GM18951 (cell line): ENCODE measurements around the gene HMGXB3.

ENCODE experiments used
- POLR2A ChIP-seq: IDR thresholded peaks from 4 replicates; pipeline ENCODE4 v1.6.1; 2011; ENCODE audit warnings: mild to moderate bottlenecking; ENCODE audit not compliant: insufficient read length, insufficient read depth; ENCODE audit errors: extremely low read depth
- in situ Hi-C: fragments of 300-500 bp; cut with MboI; formaldehyde crosslinking; loops from one replicate; pipeline ENCODE4 v1.12.0; 2022; ENCODE audit warnings: low sequenced_read_pairs, mixed read lengths, inconsistent platforms; ENCODE audit not compliant: unreplicated experiment

The HMGXB3 gene

DNA sequence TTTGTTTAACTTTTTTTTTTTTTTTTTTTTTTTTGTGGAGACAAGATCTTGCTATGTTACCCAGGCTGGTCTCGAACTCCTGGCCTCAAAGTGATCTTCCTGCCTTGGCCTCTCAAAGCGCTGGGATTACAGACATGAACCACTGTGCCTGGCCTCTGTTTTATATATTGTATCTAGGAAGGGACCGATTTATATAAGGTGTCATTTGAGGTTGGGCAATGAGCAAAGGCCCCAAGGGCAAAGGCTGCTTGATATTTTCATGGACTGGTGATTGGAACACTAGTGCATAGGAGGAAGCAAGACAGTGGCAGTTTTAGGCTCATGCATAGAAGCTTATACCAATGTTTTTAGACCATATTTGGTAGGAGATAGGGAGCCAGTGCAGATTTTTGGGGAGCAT is 36.8 kb upstream of the HMGXB3 start:
- no peak for TF ChIP-seq POLR2A
- in situ Hi-C loops = no loop called here

DNA sequence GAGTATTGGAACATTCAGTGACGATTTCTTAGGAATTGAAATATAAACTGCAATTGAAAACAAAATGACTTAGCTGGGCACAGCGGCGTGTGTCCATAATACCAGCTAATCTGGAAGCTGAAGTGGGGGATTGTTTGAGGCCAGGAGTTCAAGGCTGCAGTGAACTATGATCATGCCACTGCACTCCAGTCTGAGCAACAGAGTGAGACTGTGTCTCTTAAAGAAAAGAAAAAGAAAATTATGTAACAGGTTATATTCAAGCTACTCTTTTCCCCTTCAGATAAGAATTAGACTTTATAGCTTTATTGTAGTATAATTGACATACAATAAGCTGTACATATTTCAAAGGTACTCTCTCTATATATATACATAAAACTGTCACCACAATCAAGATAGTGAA is 33.6 kb upstream of the HMGXB3 start:
- in situ Hi-C loops = no loop called here
- no peak for TF ChIP-seq POLR2A

DNA sequence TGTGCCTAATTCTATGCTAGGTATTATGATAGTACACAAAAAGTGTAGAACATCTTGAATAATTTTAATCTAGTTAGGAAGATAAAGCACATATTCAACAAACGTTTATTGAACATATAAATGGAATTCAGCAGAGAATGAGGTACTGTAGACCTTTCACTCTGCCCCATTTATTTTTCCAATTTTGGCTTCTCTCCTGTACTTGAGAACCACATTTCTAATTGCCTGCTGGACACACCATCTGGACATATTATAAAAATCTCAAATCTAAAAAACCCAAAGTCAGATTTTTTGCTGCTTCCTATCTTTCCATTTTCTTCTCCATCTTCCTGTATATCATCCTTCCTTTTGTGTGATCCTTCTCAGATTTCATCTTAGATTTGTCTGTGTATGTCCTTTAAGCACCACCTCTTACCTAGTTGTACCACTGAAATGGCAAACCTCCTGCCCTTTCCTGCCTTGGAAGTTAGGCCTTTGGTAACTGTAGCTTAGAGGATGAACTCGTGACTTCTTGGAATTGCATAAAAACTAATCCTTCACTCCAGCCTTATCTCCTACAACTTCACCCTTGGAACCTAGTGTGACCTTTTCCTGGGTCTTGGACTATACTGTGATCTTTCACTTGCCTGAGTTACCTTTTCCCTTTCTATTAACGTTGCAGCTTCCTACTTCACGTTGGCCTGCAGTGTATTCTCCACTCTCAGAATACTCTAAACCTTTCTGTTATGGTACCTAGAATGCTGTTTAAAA is 31.2 kb upstream of the HMGXB3 start:
- no peak for TF ChIP-seq POLR2A
- in situ Hi-C loops = no loop called here

DNA sequence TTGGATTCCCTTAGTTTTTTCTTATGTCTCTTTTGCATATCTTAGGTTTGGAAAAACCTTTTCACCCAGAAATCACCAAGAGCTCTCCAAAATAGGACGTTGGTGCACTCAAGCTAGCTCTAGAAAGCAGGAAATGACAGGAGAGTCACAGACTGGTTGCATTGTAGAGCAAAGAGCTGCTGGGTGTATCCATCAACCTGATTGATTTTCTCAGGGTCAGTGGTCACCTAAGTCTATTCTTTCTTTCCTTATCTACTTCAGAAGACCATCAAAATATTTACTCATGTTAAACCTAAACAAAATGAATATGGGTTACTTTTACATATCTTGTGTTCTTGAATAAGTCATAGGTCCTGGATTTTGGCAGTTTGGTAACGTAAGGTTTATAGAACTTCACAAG is 25.1 kb upstream of the HMGXB3 start:
- no peak for TF ChIP-seq POLR2A
- in situ Hi-C loops = loop anchor here (10.0 kb wide), 1 partner anchor 141 kb away; no protein-coding TSS in a partner anchor

DNA sequence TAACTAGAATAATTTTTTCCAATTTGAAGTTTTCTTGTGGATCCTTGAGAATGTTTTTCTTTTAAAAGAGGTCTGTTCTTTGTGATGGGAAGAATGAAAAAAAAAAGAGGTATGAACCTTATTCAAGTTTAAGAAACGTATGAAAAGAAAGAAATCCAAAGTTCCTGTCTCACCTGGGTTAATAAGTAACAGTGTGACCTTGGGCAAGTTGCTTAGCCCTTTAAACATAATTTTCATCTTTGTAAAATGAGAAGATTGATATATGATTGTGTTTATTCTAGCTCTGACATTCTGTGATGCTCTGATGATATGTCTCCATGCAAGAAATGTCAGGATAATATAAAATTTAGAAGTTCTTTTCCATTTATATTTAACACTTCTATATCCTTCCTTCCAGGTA is 20.6 kb upstream of the HMGXB3 start:
- in situ Hi-C loops = loop anchor here (10.0 kb wide), 1 partner anchor 145 kb away; no protein-coding TSS in a partner anchor
- no peak for TF ChIP-seq POLR2A

DNA sequence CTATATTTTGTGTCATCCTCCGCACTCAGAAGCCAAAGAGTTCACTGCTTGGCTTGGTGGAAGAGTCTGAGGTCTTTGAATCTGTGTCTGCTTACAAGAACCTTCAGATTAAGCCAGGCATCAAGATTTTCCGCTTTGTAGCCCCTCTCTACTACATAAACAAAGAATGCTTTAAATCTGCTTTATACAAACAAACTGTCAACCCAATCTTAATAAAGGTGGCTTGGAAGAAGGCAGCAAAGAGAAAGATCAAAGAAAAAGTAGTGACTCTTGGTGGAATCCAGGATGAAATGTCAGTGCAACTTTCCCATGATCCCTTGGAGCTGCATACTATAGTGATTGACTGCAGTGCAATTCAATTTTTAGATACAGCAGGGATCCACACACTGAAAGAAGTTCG is 19.3 kb upstream of the HMGXB3 start:
- in situ Hi-C loops = no loop called here
- no peak for TF ChIP-seq POLR2A

DNA sequence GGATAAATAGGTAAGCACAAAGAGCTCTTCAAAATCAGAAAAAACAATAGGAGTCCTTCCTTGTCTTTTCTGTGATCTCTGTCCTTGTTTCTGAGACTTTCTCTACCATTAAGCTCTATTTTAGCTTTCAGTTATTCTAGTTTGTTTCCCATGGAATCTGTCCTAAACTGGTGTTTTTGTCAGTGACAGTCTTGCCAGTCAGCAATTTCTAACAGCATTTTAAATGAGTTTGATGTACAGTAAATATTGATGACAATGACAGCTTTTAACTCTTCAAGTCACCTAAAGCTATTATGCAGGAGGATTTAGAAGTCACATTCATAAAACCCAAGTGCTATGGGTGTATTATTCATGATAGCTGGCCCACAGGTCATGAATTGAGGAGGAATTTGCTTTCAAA is 18.0 kb upstream of the HMGXB3 start:
- in situ Hi-C loops = no loop called here
- no peak for TF ChIP-seq POLR2A

DNA sequence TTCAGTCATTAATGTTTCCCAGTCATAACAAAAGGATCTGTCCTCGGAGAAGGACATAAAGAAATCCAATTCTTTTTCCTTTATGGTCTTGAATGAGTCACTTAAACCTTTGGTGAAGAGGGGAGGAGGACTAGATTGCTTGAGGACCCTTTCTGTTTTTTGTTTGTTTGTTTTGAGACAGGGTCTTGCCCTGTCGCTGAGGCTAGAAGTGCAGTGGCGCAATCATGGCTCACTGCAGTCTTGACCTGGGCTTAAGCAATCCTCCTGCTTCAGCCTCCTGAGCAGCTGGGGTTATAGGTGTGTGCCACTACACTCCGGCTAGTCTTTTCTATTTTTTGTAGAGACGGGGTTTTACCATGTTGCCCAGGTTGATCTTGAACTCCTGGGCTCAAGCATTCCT is 12.4 kb upstream of the HMGXB3 start:
- no peak for TF ChIP-seq POLR2A
- in situ Hi-C loops = loop anchor here (5.0 kb wide), 1 partner anchor 351 kb away; no protein-coding TSS in a partner anchor

DNA sequence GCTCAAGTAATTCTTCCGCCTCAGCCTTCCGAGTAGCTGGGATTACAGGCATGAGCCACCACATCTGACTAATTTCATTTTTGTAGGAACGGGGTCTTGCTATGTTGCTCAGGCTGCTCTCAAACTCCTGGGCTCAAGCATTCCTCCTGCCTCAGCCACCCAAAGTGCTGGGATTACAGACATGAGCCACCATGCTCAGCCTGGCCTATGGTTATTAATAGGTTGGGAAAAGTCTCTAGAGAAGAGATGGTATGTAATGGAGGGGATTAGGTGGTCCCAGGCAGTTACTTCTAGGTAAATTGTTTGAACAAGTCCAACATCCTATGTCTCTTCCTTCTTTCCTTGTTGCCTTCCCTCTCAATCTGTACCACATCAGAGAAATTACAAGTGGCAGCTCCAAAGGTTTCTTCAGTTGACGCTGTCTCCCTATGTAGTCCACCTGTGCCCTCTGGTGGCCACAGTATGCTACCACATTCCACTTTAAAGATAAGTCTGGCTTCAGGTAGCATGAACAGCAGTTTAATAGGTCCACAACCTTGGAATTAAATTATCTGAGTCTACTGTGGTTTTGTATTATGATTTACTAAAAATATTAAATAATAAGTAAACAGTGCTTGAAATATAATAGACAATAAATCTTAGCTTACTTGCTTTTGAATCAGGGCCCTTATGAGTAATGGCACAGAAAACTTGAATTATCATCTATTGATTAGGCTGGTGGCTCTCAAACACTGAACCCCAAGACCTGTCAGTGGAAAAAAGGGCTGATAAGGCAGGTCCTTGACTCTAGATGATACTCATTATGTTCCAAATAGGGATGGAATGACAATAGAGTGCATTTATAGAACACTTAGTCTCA is 9.8 kb upstream of the HMGXB3 start:
- in situ Hi-C loops = no loop called here
- no peak for TF ChIP-seq POLR2A

DNA sequence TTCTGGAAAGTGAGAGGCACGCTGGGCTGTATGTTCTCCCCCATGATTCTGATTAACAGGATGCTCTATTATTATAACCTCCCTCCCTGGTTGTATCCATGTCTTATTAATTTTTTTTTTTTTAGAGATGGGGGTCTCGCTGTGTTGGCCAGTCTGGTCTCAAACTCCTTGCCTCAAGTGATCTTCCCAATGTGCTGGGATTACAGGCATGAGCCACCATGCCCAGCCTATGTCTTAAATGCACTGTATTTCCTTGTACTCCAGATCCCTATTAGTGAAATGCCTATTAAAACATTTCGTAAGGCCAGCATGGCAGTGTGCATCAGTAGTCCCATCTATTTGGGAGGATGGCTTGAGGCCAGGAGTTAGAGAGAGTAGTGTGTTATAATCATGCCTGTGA is 7.1 kb upstream of the HMGXB3 start:
- in situ Hi-C loops = no loop called here
- TF ChIP-seq POLR2A = no peak

DNA sequence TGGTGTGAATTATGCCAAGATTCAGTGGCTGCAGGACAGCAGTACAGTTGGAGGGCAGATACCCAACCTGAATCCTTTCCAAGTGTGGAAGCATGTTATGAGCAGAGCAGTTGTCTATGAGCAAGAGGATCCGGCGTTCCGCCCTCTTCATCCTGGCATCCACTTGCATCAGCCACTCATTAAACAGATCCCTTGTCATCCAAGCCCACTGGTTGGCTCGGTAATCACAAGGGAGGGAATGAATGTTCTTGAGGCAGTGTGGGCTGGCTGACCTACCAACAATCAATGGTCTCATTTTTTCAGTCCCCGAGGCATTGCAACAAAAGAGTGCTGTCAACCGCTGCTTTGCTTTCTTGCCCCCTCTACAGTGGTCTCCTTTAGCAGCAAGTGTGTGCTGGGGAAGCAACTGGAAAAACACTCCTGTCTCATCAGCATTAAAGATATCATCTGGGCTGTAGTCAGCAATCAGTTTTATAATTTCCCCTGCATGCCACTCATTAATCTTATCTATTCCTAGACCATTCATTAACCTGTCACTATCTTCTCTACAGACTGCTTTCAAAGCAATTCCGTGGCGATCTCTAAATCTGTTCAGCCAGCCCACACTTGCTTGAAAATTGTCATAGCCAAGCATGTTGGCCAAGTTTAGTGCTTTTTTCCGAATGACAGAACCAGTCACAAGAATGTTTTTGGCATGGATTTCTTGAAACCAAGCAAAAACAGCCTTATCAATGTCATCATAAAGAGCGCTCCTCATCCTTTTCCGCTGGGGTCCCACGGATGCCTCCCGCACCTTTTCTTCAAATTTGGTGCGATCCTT is 4.9 kb upstream of the HMGXB3 start:
- in situ Hi-C loops = no loop called here
- no peak for TF ChIP-seq POLR2A

DNA sequence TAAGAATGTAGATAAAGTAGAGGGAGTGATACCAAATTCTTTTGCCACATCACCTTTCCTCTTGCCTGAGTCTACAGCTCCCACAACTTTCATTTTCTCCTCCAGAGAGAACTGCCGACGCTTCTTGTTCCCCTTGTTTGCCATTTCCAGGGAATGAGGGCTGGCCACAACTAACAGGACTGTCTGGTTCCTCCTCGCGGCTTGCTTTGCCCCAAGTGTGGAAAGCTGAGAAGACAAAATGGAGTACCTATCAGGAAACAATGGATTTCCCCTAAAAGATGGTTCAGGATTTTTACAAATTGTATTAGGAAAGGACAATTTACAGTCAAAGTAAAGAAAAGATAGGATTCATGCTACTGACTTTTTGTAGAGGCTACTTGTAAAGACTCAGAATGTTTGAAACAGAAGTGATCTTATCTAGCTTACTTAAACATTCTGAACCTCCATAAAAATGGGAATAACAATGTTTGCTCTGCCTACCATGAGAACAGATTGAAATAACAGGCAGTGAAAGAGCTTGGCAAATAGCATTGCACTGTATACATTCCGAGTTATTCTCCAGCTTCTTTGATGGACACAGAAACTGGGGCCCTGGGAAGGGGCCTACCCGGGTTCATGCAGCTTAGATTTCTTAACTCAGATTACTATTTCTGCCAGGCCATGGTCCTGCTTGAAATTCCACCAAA is 4.2 kb upstream of the HMGXB3 start:
- TF ChIP-seq POLR2A = no peak
- in situ Hi-C loops = no loop called here
